Panc1 (cell line): ENCODE data around the gene CRTC1. TPM values are rescaled to one million over a fixed set of nuclear protein-coding genes. Genes with fewer than 3 reads are reported as not detected.

Source experiments
- ATAC-seq: fragments of 200-7000 bp; cut with Tn5 transposase; 2 replicates; pipeline ENCODE4 v1.9.1; 2020; ENCODE audit warnings: mild to moderate bottlenecking, moderate library complexity
- BruUV-seq: library from RNA; stranded (reverse); fragments of 400-500 nt; replicated peaks from 2 replicates; lab custom pipeline; 2021; lab: Mats Ljungman, UMichigan
- CTCF ChIA-PET: fragments of 300-600 bp; sonication (Branson Sonifier 250); formaldehyde crosslinking; loops from one replicate; lab custom pipeline; 2022; ENCODE audit warnings: antibody characterized with exemption; lab: Charles Lee
- POLR2A ChIA-PET: fragments of 300-600 bp; sonication (Branson Sonifier 250); formaldehyde crosslinking; loops from one replicate; lab custom pipeline; 2022; ENCODE audit warnings: antibody characterized with exemption; lab: Charles Lee
- DNase-seq: peaks from one replicate; pipeline ENCODE4 v3.0.0-alpha.2; 2010; ENCODE audit warnings: low read depth, low spot score
- H3K27ac ChIP-seq: 2 replicates; pipeline ENCODE4 v1.5.1; 2011; ENCODE audit warnings: mild to moderate bottlenecking, low read length, inconsistent platforms
- H3K27me3 ChIP-seq: fragments of 200-500 bp; sonication (Bioruptor generic); 2 replicates; pipeline ENCODE4 v1.6.0; 2014; ENCODE audit warnings: low read length, inconsistent platforms; ENCODE audit not compliant: control insufficient read depth, insufficient read depth
- H3K36me3 ChIP-seq: fragments of 200-500 bp; sonication (Bioruptor generic); 2 replicates; pipeline ENCODE4 v1.5.1; 2014; ENCODE audit warnings: inconsistent platforms, mild to moderate bottlenecking, low read length, moderate library complexity; ENCODE audit not compliant: control insufficient read depth, insufficient read depth
- H3K4me1 ChIP-seq: 2 replicates; pipeline ENCODE4 v1.5.1; 2011; ENCODE audit warnings: inconsistent platforms, mild to moderate bottlenecking, low read length, moderate library complexity; ENCODE audit not compliant: control insufficient read depth, insufficient read depth
- H3K4me3 ChIP-seq, 2 experiments: 2 replicates each; pipeline ENCODE4 v1.5.1; 2011 to 2012; ENCODE audit warnings: low read depth in 2 of 2, low read length in 2 of 2, mild to moderate bottlenecking in 2 of 2, inconsistent platforms in 1 of 2, moderate library complexity in 1 of 2
- H3K9me3 ChIP-seq: fragments of 200-500 bp; sonication (Bioruptor generic); 2 replicates; pipeline ENCODE4 v1.5.1; 2014; ENCODE audit warnings: low read depth, mild to moderate bottlenecking, inconsistent platforms, low read length, moderate library complexity; ENCODE audit not compliant: control insufficient read depth, insufficient read depth
- CTCF ChIP-seq: fragments of 450-650 bp; IDR thresholded peaks from 2 replicates; pipeline ENCODE4 v1.5.1; 2017; ENCODE audit warnings: mild to moderate bottlenecking
- POLR2AphosphoS5 ChIP-seq: IDR thresholded peaks from 2 replicates; pipeline ENCODE4 v1.6.1; 2012; ENCODE audit warnings: mild to moderate bottlenecking, low read depth, low read length, moderate library complexity
- SIN3A ChIP-seq: IDR thresholded peaks from 2 replicates; pipeline ENCODE4 v1.6.1; 2012; ENCODE audit warnings: low read depth, mild to moderate bottlenecking, low read length, moderate library complexity, borderline replicate concordance; ENCODE audit not compliant: insufficient read depth
- TCF7L2 ChIP-seq: IDR thresholded peaks from 2 replicates; pipeline ENCODE4 v1.6.1; 2011; ENCODE audit warnings: mild to moderate bottlenecking, low read depth, low read length, inconsistent platforms
- in situ Hi-C: cut with HindIII; loops from 2 replicates; pipeline ENCODE4 v1.10.0; 2016; ENCODE audit warnings: low sequenced_read_pairs, low pct_unique_long_range_greater_than_20kb
- intact Hi-C: fragments of 100-400 bp; cut with micrococcal nuclease; formaldehyde crosslinking; loops from one replicate; pipeline ENCODE4 v1.10.0; 2022; ENCODE audit not compliant: unreplicated experiment
- total RNA-seq: library from RNA; stranded (reverse); gene quantifications from one replicate; pipeline ENCODE4 v1.2.1, GENCODE V29; 2021; ENCODE audit not compliant: unreplicated experiment
- TF ChIP-seq, protein P1 (sequence below), 2 experiments: IDR thresholded peaks; 2 replicates each; pipeline ENCODE4 v1.6.1; 2011 to 2012; ENCODE audit warnings: low read depth in 2 of 2, control low read depth in 1 of 2, low read length in 1 of 2, mild to moderate bottlenecking in 1 of 2, moderate library complexity in 1 of 2; ENCODE audit not compliant: insufficient read depth in 1 of 2

Gene CRTC1
- total RNA-seq, 1 experiment from 2014 or later, result 18.2 TPM

DNA sequence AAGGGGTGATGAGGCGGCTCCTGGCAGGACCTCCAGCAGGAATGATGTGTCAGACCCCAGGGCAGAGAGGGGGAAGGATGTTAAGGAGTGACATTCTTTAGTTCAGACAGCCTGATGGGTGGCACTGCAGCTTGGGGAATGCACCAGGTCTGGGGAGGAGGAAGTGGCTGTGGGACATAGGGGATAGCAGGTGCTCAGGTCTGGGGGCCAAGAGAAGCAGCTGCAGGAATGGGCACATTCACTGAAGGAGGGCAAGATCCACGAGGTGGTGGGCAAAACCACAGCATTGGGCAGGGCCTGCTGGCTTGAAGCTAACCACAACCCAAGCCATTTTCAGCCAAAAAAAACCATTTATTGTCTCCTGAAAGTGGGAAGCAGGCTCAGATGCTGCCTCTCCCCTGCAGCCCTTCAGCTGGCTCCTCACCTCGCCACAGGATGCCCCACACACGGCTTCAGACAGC, 81.1 kb downstream of the CRTC1 start:
- no peak overlapping the region for H3K27ac ChIP-seq
- ATAC-seq (no peak), DNase-seq (no peak)
- H3K9me3 ChIP-seq, result no peaks in the 10 kb centered on the region
- no peak for TF ChIP-seq SIN3A
- no peak for TF ChIP-seq TCF7L2
- TF ChIP-seq, protein P1, sequence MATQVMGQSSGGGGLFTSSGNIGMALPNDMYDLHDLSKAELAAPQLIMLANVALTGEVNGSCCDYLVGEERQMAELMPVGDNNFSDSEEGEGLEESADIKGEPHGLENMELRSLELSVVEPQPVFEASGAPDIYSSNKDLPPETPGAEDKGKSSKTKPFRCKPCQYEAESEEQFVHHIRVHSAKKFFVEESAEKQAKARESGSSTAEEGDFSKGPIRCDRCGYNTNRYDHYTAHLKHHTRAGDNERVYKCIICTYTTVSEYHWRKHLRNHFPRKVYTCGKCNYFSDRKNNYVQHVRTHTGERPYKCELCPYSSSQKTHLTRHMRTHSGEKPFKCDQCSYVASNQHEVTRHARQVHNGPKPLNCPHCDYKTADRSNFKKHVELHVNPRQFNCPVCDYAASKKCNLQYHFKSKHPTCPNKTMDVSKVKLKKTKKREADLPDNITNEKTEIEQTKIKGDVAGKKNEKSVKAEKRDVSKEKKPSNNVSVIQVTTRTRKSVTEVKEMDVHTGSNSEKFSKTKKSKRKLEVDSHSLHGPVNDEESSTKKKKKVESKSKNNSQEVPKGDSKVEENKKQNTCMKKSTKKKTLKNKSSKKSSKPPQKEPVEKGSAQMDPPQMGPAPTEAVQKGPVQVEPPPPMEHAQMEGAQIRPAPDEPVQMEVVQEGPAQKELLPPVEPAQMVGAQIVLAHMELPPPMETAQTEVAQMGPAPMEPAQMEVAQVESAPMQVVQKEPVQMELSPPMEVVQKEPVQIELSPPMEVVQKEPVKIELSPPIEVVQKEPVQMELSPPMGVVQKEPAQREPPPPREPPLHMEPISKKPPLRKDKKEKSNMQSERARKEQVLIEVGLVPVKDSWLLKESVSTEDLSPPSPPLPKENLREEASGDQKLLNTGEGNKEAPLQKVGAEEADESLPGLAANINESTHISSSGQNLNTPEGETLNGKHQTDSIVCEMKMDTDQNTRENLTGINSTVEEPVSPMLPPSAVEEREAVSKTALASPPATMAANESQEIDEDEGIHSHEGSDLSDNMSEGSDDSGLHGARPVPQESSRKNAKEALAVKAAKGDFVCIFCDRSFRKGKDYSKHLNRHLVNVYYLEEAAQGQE (IDR thresholded peaks at IDR 0.05; ENCODE audit: insufficient read depth in 1 of 2, low read depth in 2 of 2, low read length in 1 of 2), result no peak
- no peaks in the 10 kb centered on the region for H3K36me3 ChIP-seq
- intact Hi-C loops (no loop called here), in situ Hi-C loops (no loop called here)
- no peak overlapping the region for H3K4me3 ChIP-seq
- no peaks in the 10 kb centered on the region for H3K27me3 ChIP-seq
- 0 out of 2 replicates have a peak, but pooled peaks cover 3% of the 10 kb centered on the region for H3K4me1 ChIP-seq
- ChIA-PET CTCF (interaction anchor here (0.6 kb wide), 1 partner anchor 14 kb away, joined by 9 read pairs; no protein-coding TSS in a partner anchor), POLR2A (no interaction called here)
- BruUV-seq, result no TSS peak

GRCh38 chr19:18765224-18765623, 81.7 kb downstream of the CRTC1 start:
- H3K4me3 ChIP-seq, result no peak overlapping the region
- TF ChIP-seq CTCF, result no peak
- TF ChIP-seq POLR2AphosphoS5, result no peak
- no peak for TF ChIP-seq TCF7L2
- no peak for TF ChIP-seq SIN3A
- TF ChIP-seq, protein P1 (IDR thresholded peaks at IDR 0.05; ENCODE audit: insufficient read depth in 1 of 2, low read depth in 2 of 2, low read length in 1 of 2), result no peak
- no peaks in the 10 kb centered on the region for H3K27me3 ChIP-seq
- ATAC-seq, result no peak
- H3K27ac ChIP-seq, result no peak overlapping the region
- BruUV-seq, result no TSS peak
- intact Hi-C loops (no loop called here), in situ Hi-C loops (no loop called here)
- H3K4me1 ChIP-seq, result 0 out of 2 replicates have a peak, but pooled peaks cover 3% of the 10 kb centered on the region
- no peaks in the 10 kb centered on the region for H3K36me3 ChIP-seq
- POLR2A ChIA-PET, result interaction anchor here (0.5 kb wide), 1 partner anchor 208 kb away, joined by 14 read pairs; the partner anchor contains the start of gene KXD1
- H3K9me3 ChIP-seq, result no peaks in the 10 kb centered on the region
- CTCF ChIA-PET, result no interaction called here
- DNase-seq, result no peak
